Inflammatory macrophage treated with lipopolysaccharide for 1 hour (primary cell): ENCODE results near the gene ALDH2.
"Not testable (repeated sequence)": the region's sequence is repeated elsewhere in the genome, so short reads cannot be mapped to it uniquely, and the experiment has no call there.

Experiments used
- DNase-seq, 2 donors: peaks; one replicate each; pipeline ENCODE4 v3.0.0-alpha.2; 2020 to 2022

The ALDH2 gene

GRCh38 chr12:111766608-111767361 is at the start of gene ALDH2:
TSS of gene ALDH2 (plus strand) at chr12:111766933. CDS start at chr12:111766983, 50 bp downstream.
- DNase-seq: peak; percentile 39 to 51

- not testable (repeated sequence) for DNase-seq
These were observed 47.4 kb upstream of the ALDH2 start for GRCh38 chr12:111719316-111719715.

GRCh38 chr12:111720457-111720856 is 46.3 kb upstream of the ALDH2 start:
- DNase-seq: no peak

GRCh38 chr12:111723646-111724360 is 42.9 kb upstream of the ALDH2 start:
- DNase-seq: not testable (repeated sequence)

GRCh38 chr12:111728795-111729194 is 37.9 kb upstream of the ALDH2 start:
- no peak for DNase-seq

GRCh38 chr12:111730420-111730819 is 36.3 kb upstream of the ALDH2 start:
- DNase-seq: no peak

GRCh38 chr12:111732786-111733185 is 33.9 kb upstream of the ALDH2 start:
- no peak for DNase-seq

- DNase-seq: no peak
These were observed 33.3 kb upstream of the ALDH2 start for GRCh38 chr12:111733340-111733915.

GRCh38 chr12:111739524-111739923 is 27.2 kb upstream of the ALDH2 start:
- not testable (repeated sequence) for DNase-seq

DNA sequence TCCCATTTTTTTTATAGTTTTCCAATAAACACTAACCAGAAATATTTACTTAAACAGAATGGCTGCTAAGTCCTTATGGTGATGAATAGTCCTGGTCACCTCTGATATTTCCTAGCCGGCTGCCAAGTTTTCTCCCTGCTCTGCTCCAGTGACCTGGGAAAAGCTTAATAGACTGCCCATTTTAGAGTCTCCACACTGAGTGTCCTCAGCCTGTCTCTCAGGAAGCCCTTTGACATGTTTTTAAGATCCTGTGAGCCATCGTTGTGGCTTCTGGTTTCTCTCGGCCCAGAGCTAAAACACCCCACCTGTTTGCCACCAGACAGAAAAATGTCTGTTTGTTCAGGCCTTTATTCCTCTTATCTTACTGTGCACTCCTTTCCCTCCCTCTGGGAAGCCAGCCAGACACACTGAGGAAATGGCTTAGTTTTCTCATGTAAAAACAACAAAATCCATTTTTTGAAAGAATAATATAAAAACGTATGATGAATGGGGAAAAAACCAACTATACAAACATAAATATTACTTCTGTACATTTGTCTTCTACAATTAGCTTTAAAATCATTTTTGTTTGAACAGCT is 25.4 kb upstream of the ALDH2 start:
- DNase-seq: no peak

- no peak for DNase-seq
These were observed 21.5 kb upstream of the ALDH2 start for GRCh38 chr12:111745211-111745610.

DNA sequence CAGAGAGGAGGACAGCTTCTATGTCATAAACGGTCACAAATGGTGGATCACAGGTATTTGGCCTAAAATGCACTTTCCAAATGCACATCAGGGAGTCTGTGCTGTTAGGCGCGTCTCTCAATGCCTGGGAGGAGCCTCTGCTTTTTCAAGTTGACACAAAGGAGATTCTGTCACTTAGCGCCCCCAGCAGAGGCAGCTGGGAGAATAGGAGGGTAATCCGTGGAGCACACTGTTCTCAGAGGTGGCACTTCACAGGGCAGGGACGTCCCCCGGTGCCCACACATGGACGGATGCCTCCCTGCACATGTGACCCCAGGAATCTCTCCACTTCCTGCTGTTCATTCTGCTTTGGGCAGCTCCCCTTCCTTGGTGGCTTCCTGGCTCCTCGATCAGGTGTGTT is 19.4 kb upstream of the ALDH2 start:
- DNase-seq: no peak

GRCh38 chr12:111748151-111748672 is 18.5 kb upstream of the ALDH2 start:
- DNase-seq: no peak

GRCh38 chr12:111748867-111749266 is 17.9 kb upstream of the ALDH2 start:
- DNase-seq: no peak

DNA sequence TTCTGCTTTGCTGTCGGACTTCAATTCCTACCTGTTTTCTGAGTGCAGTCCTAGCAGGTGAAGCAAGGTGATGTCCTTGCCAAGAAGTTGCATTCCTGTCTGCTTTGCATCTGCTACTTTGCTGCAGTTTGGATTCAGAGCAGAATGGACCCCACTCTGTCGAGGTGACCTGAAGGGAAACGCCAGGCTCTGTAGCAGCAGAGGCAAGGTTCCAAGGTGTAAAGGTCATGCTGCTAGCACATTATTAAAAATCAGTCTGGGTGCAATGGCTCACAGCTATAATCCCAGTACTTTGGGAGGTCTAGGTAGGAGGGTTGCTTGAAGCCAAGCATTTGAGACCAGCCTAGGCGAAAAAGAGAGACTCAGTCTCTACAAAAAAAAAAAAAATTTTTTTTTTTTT is 17.3 kb upstream of the ALDH2 start:
- DNase-seq: no peak

GRCh38 chr12:111753144-111753881 is 13.4 kb upstream of the ALDH2 start:
- peak in 1 of 2 donors; percentile 61 for DNase-seq

DNA sequence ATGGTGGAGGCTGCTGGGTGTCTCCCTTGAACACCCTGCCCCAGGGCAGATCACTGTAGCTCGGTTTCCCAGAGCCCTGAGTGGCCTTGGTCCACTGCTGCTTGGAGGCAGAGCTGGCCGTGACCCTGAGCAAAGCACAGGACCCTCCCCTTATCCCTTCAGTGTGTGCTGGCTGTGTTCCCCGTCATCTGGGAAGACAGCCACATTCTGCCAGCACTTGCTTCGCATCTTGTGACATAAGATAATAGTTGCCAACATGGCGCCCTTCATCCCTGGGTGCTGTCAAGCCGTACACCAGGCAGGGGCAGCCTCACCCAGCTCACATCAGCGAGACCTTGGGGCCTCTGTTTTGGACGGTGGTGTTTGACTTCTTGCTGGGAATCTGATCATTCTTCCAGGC is 12.1 kb upstream of the ALDH2 start:
- DNase-seq: no peak

GRCh38 chr12:111756196-111756595 is 10.5 kb upstream of the ALDH2 start:
- no peak for DNase-seq

- no peak for DNase-seq
These were observed 10.1 kb upstream of the ALDH2 start for GRCh38 chr12:111756681-111757080.

DNA sequence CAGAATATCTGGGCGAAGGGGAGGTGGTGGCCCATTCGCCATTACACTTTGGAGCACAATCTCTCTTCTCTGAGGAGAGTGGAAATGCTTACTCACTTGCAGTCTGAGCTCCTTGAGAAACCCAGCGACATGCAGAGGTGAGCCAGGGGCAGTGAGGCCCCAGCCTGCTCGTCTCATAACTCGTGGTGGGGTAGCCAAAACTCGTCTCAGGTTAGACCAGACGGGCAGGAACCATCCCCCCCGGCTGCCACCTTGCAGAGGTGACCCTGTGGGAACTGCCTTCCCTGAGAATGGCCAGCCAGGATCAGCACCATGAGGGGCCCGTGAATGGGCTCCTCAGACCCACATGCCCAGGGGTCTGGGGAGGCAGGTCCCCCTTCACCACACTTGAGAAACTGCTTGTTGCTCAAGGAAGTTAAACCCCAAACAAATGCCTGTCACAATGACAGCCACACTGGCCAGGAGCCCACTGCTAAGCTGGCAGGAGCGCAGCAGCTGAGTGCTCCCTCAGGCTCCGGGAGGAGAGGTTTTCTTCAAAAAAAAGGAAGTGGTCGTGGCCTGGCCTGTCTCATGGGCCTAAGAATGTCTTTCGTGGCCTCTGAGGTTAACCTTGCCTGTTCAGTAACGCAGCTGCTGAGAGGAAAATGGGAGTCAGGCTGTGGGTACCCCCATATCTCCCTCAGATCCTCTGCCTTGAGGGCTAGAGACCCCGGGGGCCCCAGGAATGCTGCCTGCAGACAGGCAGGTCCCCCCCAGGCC is 9.2 kb upstream of the ALDH2 start:
- peak; percentile 41 to 42 for DNase-seq

GRCh38 chr12:111758120-111758561 is 8.6 kb upstream of the ALDH2 start:
- no peak for DNase-seq

GRCh38 chr12:111759271-111759670 is 7.5 kb upstream of the ALDH2 start:
- DNase-seq: no peak
